GM18858 (cell line): ENCODE data around the gene PRTG.
"Not testable (repeated sequence)": the region's sequence is repeated elsewhere in the genome, so short reads cannot be mapped to it uniquely, and the experiment has no call there.

ENCODE experiments used
- ATAC-seq: cut with Tn5 transposase; IDR thresholded peaks from one replicate; pipeline ENCODE4 v1.9.1; 2021; ENCODE audit not compliant: unreplicated experiment

The PRTG gene

GRCh38 chr15:55649058-55649423, 93.9 kb downstream of the PRTG start:
- no peak for ATAC-seq

DNA sequence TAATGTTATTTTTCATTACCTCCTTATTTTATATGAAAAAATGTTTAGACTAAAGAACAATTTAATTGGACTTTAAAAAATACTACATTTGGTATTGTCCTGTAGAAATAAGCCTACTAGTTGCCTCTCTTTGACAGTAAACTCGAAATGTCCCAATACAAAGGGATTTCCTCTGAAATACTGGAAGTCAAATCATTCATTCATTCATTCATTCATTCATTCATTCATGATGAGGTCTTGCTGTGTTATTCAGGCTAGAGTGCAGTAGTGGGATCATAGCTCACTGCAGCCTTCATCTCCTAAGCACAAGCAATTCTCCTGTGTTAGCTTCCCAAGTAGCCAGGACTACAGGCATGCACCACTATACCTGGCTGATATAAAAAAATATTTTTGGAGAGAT, 104.2 kb downstream of the PRTG start:
- no peak for ATAC-seq

DNA sequence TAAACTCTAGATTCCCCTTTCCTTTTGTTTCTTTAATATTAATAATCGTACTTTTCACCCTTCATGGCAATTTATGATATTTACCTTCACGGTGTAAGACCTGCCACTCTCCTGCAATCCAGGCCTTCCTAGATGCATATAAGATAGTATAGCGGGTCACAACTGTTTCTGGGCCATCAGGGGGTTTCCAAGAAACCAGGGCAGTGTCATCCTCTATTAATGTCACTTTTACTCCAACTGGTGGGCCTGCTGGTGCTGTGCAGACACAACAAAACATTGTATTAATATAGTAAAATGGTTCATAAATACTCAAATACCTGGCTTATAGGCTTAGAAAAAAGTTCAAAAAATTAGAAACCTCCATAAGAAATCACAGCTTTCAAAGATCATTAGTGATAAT, 105.9 kb downstream of the PRTG start:
- ATAC-seq, result no peak

DNA sequence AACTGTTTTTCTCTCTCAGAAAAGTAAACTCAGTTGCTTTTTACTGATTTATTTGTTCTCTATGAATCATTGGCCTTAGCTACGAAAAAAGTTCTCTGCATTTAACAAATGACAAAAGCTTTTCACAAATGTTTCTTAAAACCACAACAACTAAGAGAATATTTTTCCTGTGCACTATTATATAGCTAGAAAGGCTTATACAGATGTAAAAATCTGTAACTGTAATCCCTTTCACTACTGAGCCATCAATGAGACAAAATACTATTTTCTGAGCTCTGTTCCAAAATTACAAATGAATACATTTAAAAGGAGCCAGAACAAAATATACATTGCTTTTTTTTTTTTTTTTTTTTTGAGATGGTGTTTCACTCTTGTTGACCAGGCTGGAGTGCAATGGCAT, 109.2 kb downstream of the PRTG start:
- no peak for ATAC-seq

DNA sequence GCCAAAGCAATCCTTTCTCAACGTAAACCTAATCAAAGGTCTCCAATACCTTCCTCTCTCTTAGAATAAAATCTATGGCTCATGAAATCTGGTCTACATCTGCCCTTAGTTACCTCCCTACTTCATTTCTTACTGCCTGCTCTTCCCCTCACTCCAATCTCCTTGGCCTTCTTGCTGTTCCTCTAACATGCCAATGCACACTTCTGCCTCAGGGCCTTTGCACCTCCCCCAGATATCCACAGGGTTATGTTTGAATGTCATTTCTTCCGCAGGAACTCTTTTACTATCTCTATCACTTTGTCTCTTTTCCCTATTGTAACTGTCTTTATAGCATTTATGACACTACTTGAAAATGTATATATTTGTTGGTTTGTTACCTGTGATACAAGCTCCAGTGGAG, 110.5 kb downstream of the PRTG start:
- ATAC-seq, result no peak

DNA sequence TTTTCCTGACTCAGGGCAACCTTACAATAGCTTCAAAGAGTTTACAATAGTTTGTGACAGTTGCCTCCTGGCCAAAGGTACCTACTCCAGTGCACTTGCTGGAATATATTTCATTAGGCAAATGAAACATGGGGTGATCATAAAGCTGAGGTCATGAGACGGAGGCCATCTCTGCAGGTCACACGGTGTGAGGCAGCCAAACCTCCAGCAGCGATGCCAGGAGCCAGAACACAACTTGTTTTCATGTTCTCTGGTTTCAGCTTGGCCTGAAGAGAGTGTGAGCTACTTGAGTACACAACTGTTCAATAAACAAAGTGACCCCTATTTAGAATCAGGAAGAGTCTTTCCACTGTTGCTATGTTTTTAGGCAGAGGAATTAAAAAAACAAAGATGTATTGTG, 112.1 kb downstream of the PRTG start:
- no peak for ATAC-seq

DNA sequence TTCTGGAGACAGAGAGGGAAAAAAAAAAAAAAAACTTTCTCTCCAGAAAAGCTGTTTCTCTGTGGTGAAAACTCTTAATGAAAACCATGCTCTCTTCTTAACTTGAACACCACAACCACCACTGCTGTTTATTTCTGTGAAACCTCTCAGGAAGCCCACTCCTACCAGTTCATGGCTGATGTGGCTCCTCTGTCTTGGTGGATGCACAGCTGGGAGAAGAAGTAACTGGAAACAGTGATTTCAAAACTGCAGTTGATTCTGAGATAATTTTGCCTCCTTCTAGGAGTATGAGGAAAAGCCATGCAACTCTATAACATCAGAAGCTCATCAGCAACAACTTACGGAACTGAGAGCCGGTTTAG, 114.6 kb downstream of the PRTG start:
- no peak for ATAC-seq

- no peak for ATAC-seq
Observed at GRCh38 chr15:55627730-55628368, 115.1 kb downstream of the PRTG start.

GRCh38 chr15:55619783-55620182, 123.2 kb downstream of the PRTG start:
- ATAC-seq, result no peak

DNA sequence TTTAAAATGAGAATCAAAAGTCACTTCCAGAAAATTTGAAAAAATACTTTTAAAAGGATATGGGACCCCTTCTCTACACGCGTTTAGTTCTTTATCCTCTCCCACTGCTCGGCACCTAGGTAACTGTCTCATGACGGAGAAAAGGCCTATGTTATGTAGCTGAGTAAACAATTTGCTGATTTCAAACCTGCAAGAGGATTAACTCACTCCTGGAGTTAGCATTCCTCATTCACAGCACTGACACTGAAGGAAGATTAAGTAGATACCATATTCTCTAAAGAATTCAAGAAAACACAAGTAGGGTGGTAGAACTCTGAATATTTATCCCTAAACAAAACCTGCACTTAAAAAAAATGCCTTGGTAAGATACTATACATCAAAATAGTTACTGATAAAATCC, 124.6 kb downstream of the PRTG start:
- no peak for ATAC-seq

DNA sequence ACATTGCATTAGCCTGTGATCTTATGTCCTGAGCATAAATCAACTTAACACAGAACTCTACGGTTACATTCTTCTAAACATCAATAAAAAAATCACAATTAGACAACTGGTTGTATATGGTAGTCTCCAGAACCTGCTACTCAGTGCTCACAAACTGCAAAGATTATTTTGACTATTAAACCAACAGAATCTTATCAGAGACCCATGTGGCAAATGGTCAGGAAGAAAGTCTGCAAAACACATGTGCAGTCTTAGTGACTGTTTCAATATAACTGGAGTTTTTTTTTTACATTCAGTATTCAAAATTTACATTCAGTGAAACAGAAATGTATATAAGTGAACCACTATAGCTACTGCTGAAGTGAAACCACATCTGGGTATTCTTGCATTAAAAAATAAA, 127.5 kb downstream of the PRTG start:
- ATAC-seq, result no peak

DNA sequence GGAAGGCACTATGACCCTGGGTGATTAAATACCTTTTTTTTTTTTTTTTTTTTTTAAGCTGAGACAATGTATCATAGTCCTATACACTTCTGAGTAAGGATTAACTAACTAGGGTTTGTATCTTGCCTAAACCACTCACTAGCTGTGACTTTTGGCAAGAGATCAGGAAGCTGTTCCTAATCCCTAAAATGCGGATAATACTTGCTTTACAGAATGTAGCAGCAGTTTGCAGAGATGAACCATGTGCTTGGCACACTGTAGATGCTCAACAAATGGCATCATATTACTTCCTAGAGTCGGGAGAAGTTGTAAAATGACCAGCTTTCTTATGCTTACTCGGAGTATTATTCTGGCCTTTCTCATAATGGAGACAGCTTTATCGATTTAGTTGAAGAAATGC, 129.2 kb downstream of the PRTG start:
- ATAC-seq, result no peak

DNA sequence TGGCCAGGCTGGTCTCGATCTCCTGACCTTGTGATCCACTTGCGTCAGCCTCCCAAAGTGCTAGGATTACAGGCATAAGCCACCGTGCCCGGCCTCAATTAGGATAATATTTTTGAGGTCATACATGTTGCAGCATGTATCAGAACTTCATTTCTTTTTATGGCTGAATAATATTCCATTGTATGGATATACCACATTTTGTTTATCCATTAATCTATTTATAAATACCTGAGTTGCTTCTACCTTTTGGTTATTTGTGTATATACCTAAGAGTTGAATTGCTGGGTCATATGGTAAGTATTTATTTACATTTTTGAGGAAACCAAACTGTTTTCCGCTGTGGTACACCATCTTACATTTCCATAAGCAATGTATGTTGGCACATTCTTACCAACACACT, 136.7 kb downstream of the PRTG start:
- ATAC-seq, result no peak

DNA sequence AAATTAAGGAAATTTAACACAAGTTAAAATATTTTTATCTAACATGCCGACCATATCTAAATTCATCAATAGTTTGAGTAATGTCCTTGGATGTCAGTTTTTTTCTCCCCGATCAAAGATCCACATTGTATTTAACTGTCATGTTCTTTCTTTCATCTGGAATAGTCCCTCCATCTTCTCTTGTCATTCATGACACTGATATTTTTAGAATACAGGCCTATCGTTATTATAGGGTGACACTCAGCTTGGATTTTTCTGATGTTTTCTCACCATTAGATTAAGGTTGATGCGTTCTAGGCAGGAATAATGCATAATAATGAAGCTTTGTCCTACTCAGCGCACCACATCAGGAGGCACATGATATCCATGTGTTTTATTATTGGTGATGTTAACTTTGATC, 141.6 kb downstream of the PRTG start:
- no peak for ATAC-seq

DNA sequence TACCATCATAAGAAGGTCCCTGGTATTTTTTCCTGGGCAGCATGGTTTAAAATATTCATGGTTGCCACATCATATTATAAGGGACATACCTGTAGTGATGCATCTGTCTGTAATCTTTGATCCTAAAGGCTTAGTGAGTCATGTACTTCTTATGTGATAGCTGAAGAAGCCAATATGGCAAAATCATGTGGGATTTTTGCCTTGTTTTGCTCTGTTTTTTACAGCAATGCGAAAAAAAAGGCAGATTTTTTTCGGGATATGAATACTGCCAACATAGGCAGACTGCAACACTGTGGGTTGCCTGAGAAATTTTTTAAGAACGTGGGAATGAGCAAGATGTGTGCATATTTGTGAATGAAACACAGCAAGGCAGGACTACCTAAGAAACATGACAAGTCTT, 143.5 kb downstream of the PRTG start:
- no peak for ATAC-seq

- not testable (repeated sequence) for ATAC-seq
Observed at GRCh38 chr15:55593019-55593418, 149.9 kb downstream of the PRTG start.

DNA sequence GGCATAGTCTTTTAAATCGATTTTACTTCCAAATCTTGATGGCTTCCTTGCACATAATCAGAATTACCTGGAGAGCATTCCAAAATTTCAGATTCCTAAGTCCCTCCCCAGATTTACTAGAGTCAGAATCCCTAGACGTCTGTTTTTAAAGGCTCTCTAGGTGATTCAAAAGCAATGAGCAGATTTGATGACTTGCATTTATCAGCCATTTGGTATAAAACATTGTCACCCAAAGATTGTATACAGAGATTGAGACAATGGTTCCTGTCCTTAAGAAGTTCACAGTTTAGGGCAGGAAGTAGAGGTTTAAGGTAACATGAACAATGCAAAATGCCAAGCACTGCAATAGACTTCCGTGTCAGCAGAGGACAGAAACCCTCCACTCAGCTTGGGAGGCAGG, 152.2 kb downstream of the PRTG start:
- no peak for ATAC-seq

- no peak for ATAC-seq
Observed at GRCh38 chr15:55589287-55589686, 153.7 kb downstream of the PRTG start.

GRCh38 chr15:55588815-55589115, 154.2 kb downstream of the PRTG start:
- no peak for ATAC-seq

GRCh38 chr15:55588070-55588814, 154.7 kb downstream of the PRTG start, which contains the start of gene PYGO1:
PYGO1 (minus strand) TSS chr15:55588345; CDS start chr15:55587883, 462 bp downstream.
- peak; percentile 63 for ATAC-seq

DNA sequence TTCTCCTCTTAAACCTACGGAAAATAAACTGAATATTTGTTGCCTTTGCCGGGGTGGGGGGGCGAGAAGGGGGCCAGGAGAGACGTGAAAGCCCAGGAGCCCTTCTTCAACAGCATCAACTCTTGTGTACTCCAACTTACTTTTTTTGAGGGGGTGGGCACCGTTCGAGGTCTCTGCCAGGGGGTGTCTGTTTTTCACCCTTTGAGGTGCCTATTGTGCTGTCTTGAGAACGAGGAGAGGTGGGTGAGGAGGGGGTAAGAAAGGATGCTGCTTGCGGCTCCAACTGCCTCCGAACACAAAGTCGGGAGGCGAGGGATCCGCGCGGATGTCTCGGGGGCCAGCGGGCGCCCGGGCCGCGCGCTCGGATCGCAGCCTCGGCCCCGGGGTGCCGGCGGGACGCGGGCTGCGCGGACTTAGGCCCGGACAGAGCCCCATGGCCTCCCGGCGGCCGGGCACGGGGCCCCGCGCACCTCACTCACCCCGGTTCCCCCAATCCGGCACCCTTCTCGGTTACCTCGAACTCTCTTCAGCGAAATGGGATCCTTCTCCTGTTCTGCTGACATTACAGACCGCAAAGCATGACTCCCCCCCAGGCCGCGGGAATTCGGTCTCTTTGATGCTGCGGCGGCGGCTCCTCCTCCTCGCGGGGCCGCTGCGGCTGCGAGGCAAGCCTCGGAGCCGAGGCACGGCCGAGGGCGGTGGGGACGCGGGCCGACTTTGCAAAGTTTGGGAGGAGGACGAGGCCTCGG, 155.5 kb downstream of the PRTG start:
- ATAC-seq, result no peak

DNA sequence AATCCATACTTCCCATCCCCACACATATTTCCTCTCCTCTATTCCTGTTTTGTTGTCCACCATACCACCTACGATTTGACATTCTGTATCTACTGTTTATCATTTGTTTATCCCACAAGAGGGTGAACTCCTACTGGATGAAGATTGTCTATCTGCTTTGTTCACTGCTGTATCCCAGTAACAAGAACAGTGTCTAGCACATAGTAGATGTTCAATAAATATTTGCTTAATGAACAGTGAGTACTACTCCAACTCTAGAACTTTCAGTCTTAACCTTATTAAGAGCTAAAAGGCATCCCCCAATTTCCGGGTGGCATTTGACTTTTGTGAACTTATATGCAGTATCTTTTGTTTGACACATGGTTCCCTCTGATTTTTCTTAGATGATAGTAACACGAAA, 156.1 kb downstream of the PRTG start:
- ATAC-seq, result no peak
